HCT116 (cell line): Measurements from ENCODE around the gene TREML1. TPM values are rescaled to one million over a fixed set of nuclear protein-coding genes. Genes with fewer than 3 reads are reported as not detected.

Experiments
- ATAC-seq: fragments of 200-7000 bp; cut with Tn5 transposase; 2 replicates; pipeline ENCODE4 v1.9.1; 2020; ENCODE audit warnings: mild to moderate bottlenecking, moderate library complexity
- BruUV-seq: library from RNA; stranded (reverse); fragments of 400-500 nt; replicated peaks from 2 replicates; lab custom pipeline; 2021; lab: Mats Ljungman, UMichigan
- CTCF ChIA-PET: fragments of 300-600 bp; sonication (Branson Sonifier 250); formaldehyde crosslinking; loops from one replicate; lab custom pipeline; 2021; ENCODE audit warnings: antibody characterized with exemption; lab: Charles Lee
- POLR2A ChIA-PET: fragments of 300-600, 350-600 bp; sonication (Branson Sonifier 250); formaldehyde crosslinking; loops from one replicate; lab custom pipeline; 2021; ENCODE audit warnings: antibody characterized with exemption; lab: Charles Lee
- RAD21 ChIA-PET, 2 experiments: fragments of 300-600 bp; sonication (Branson Sonifier 250); formaldehyde crosslinking; loops; one replicate each; lab custom pipeline; 2023; ENCODE audit warnings: low total read pairs in 2 of 2; ENCODE audit not compliant: uncharacterized antibody in 2 of 2, unreplicated experiment in 2 of 2, low non-redundant PET in 1 of 2; lab: Charles Lee
- DNase-seq: peaks from one replicate; pipeline ENCODE4 v3.0.0-alpha.2; 2010; ENCODE audit warnings: low read depth, low spot score
- H2AFZ ChIP-seq: fragments of 200-600 bp; shearing (Covaris generic), sonication (generic); 2 replicates; pipeline ENCODE4 v1.6.1; 2017; ENCODE audit warnings: low read depth, mixed run types, mixed read lengths, antibody characterized with exemption, low read length; ENCODE audit not compliant: poor library complexity, severe bottlenecking
- H3K27ac ChIP-seq: 2 replicates; pipeline ENCODE4 v1.5.1; 2012; ENCODE audit warnings: low read depth, low read length
- H3K27me3 ChIP-seq: fragments of 200-600 bp; sonication (generic); 2 replicates; pipeline ENCODE4 v1.6.1; 2016; ENCODE audit warnings: mixed run types, low read length, mixed read lengths; ENCODE audit not compliant: insufficient read depth
- H3K36me3 ChIP-seq, 2 experiments: fragments of 200-500 bp in 1 of 2; fragments of 200-600 bp in 1 of 2; sonication (Bioruptor generic) in 1 of 2; sonication (generic) in 1 of 2; 2 replicates each; pipeline versions ENCODE4 v1.5.1 to v1.6.1; 2014 to 2016; ENCODE audit warnings: low read length in 2 of 2, inconsistent platforms in 1 of 2, mixed read lengths in 1 of 2, mixed run types in 1 of 2; ENCODE audit not compliant: insufficient read depth in 2 of 2, control insufficient read depth in 1 of 2
- H3K4me1 ChIP-seq, 2 experiments: fragments of 200-600 bp in 1 of 2; sonication (generic) in 1 of 2; 2 replicates each; pipeline versions ENCODE4 v1.5.1 to v1.6.1; 2012 to 2017; ENCODE audit warnings: low read length in 2 of 2, inconsistent platforms in 1 of 2, mild to moderate bottlenecking in 1 of 2, mixed read lengths in 1 of 2, mixed run types in 1 of 2, moderate library complexity in 1 of 2; ENCODE audit not compliant: insufficient read depth in 2 of 2, control insufficient read depth in 1 of 2
- H3K4me2 ChIP-seq: fragments of 200-600 bp; sonication (generic); 2 replicates; pipeline ENCODE4 v1.6.1; 2017; ENCODE audit warnings: mixed run types, low read length, mixed read lengths
- H3K4me3 ChIP-seq, 2 experiments: fragments of 200-600 bp in 1 of 2; sonication (generic) in 1 of 2; replicated peaks in 1 of 2; 2 replicates each; pipeline ENCODE4 v1.5.1; 2011 to 2016; ENCODE audit warnings: low read length in 2 of 2, control low read depth in 1 of 2, low read depth in 1 of 2, mild to moderate bottlenecking in 1 of 2, mixed read lengths in 1 of 2, mixed run types in 1 of 2
- H3K79me2 ChIP-seq: fragments of 200-600 bp; sonication (generic); 2 replicates; pipeline ENCODE4 v1.6.1; 2017; ENCODE audit warnings: mild to moderate bottlenecking, mixed run types, low read length, moderate library complexity, mixed read lengths; ENCODE audit not compliant: insufficient read depth
- H3K9ac ChIP-seq: fragments of 200-600 bp; sonication (generic); 2 replicates; pipeline ENCODE4 v1.6.1; 2016; ENCODE audit warnings: low read length, mixed read lengths
- H3K9me2 ChIP-seq: fragments of 200-600 bp; sonication (generic), shearing (Covaris generic); 2 replicates; pipeline ENCODE4 v1.6.1; 2017; ENCODE audit warnings: mixed run types, mild to moderate bottlenecking, moderate library complexity; ENCODE audit not compliant: insufficient read depth
- H3K9me3 ChIP-seq, 2 experiments: fragments of 200-500 bp in 1 of 2; fragments of 200-600 bp in 1 of 2; sonication (Bioruptor generic) in 1 of 2; sonication (generic) in 1 of 2; 2 replicates each; pipeline ENCODE4 v1.6.1; 2014 to 2017; ENCODE audit warnings: low read length in 2 of 2, mixed read lengths in 2 of 2, inconsistent platforms in 1 of 2, low read depth in 1 of 2, mild to moderate bottlenecking in 1 of 2, mixed run types in 1 of 2, moderate library complexity in 1 of 2; ENCODE audit not compliant: control insufficient read depth in 1 of 2, insufficient read depth in 1 of 2
- H4K20me1 ChIP-seq: fragments of 200-600 bp; sonication (generic), shearing (Covaris generic); 2 replicates; pipeline ENCODE4 v1.6.1; 2017; ENCODE audit warnings: mixed run types, mild to moderate bottlenecking, moderate library complexity; ENCODE audit not compliant: insufficient read depth
- EZH2 ChIP-seq: fragments of 200-600 bp; sonication (generic); IDR thresholded peaks from 2 replicates; pipeline ENCODE4 v1.6.1; 2017; ENCODE audit warnings: antibody characterized with exemption, mixed run types
- FOSL1 ChIP-seq: IDR thresholded peaks from 2 replicates; pipeline ENCODE4 v1.6.1; 2012; ENCODE audit warnings: low read depth
- POLR2A ChIP-seq: IDR thresholded peaks from 2 replicates; pipeline ENCODE4 v1.7.0; 2011; ENCODE audit warnings: borderline replicate concordance; ENCODE audit not compliant: insufficient read depth, insufficient read length; ENCODE audit errors: extremely low read depth
- POLR2AphosphoS5 ChIP-seq: IDR thresholded peaks from 2 replicates; pipeline ENCODE4 v1.6.1; 2011; ENCODE audit warnings: mild to moderate bottlenecking, low read depth, low read length, moderate library complexity
- RAD21 ChIP-seq: IDR thresholded peaks from 2 replicates; pipeline ENCODE4 v1.6.1; 2012; ENCODE audit warnings: low read depth, mild to moderate bottlenecking
- SIN3A ChIP-seq: IDR thresholded peaks from 2 replicates; pipeline ENCODE4 v1.6.1; 2012; ENCODE audit warnings: low read depth
- SRF ChIP-seq: IDR thresholded peaks from 2 replicates; pipeline ENCODE4 v1.6.1; 2012; ENCODE audit warnings: low read depth
- TCF7L2 ChIP-seq: IDR thresholded peaks from 2 replicates; pipeline ENCODE4 v1.7.0; 2011; ENCODE audit warnings: borderline replicate concordance, inconsistent platforms; ENCODE audit not compliant: insufficient read depth, insufficient read length; ENCODE audit errors: extremely low read depth
- YY1 ChIP-seq: IDR thresholded peaks from 2 replicates; pipeline ENCODE4 v1.6.1; 2011; ENCODE audit warnings: low read length, low read depth, moderate library complexity, mild to moderate bottlenecking; ENCODE audit not compliant: insufficient replicate concordance; ENCODE audit errors: extremely low read depth
- ZNF274 ChIP-seq: fragments of 200-500 bp; sonication (Bioruptor generic); IDR thresholded peaks from 2 replicates; pipeline ENCODE4 v1.6.1; 2014; ENCODE audit warnings: mild to moderate bottlenecking, low read depth, low read length, inconsistent platforms
- intact Hi-C: fragments of 100-400 bp; cut with micrococcal nuclease; formaldehyde crosslinking; loops from 2 replicates; pipeline ENCODE4 v1.10.0; 2022
- total RNA-seq: library from RNA; stranded (reverse); gene quantifications from one replicate; pipeline ENCODE4 v1.2.1, GENCODE V29; 2021; ENCODE audit not compliant: unreplicated experiment
- TF ChIP-seq, protein P1 (sequence below): IDR thresholded peaks from 2 replicates; pipeline ENCODE4 v1.6.1; 2012; ENCODE audit warnings: low read depth
- TF ChIP-seq, protein P2 (sequence below), 3 experiments: fragments of 200-600 bp in 1 of 3; sonication (generic) in 1 of 3; IDR thresholded peaks in 2 of 3; conservative IDR thresholded peaks in 1 of 3; 2 replicates each; pipeline ENCODE4 v1.5.1; 2012 to 2017; ENCODE audit warnings: low read depth in 2 of 3, low read length in 2 of 3, antibody characterized with exemption in 1 of 3, borderline replicate concordance in 1 of 3, control low read depth in 1 of 3, mild to moderate bottlenecking in 1 of 3, mixed read lengths in 1 of 3, mixed run types in 1 of 3, moderate library complexity in 1 of 3; ENCODE audit not compliant: insufficient read depth in 1 of 3
- TF ChIP-seq, protein P3 (sequence below): IDR thresholded peaks from 2 replicates; pipeline ENCODE4 v1.6.1; 2012

Gene TREML1
- total RNA-seq, 1 experiment from 2014 or later: not detected

DNA sequence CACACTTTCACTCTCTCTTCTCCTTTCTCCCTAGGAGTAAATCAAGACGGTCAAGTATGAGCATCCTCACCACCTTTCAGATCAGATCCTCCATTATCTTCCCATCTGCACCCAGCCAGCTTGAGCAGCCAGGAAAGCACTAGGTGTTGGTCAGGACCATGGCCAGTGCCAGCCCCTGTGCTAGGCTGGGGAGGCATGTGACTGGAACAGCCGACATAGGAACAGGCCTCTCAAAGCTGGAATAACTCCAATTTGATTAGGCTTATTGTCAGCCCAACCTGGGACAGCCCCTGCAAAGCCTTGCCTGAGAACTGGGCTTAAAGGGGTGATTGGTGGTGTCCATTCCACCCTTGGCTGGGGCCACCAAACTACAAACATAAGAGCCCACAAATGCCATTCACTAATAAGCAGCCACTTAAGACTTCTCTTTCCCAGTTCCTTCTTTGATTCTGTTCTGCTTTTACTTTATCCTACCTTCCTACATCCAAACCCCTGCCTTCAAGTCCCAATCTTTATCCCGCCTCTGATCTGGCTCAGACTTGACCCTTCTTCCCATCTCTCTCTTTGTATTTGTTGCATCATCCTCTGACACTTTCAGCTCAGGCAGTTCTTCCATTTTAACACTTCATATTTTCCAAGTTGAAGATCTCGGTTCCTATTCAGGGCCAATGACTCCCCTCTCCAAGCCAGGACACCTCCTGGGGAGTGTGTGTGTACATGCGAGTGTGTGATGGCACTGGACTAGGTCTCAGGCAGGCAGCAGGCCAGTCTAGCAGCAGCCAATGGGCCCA lies 13.2 kb upstream of the TREML1 start:
- no TSS peak for BruUV-seq
- ChIA-PET RAD21 (no interaction called here), CTCF (interaction anchor here (2.2 kb wide), 1 partner anchor 14 kb away, joined by 8 read pairs; no protein-coding TSS in a partner anchor), POLR2A (no interaction called here)
- Histone ChIP-seq H2AFZ (no peak overlapping the region), H3K36me3 (no peaks in the 10 kb centered on the region), H3K4me2 (no peak overlapping the region), H3K9ac (no peak overlapping the region), H3K4me1 (no peaks in the 10 kb centered on the region), H3K9me3 (no peaks in the 10 kb centered on the region), H3K27ac (no peak overlapping the region), H3K79me2 (no peaks in the 10 kb centered on the region), H4K20me1 (no peaks in the 10 kb centered on the region), H3K4me3 (no peak overlapping the region), H3K9me2 (no peaks in the 10 kb centered on the region), H3K27me3 (peaks cover 66% of the 10 kb centered on the region)
- TF ChIP-seq, protein P1, sequence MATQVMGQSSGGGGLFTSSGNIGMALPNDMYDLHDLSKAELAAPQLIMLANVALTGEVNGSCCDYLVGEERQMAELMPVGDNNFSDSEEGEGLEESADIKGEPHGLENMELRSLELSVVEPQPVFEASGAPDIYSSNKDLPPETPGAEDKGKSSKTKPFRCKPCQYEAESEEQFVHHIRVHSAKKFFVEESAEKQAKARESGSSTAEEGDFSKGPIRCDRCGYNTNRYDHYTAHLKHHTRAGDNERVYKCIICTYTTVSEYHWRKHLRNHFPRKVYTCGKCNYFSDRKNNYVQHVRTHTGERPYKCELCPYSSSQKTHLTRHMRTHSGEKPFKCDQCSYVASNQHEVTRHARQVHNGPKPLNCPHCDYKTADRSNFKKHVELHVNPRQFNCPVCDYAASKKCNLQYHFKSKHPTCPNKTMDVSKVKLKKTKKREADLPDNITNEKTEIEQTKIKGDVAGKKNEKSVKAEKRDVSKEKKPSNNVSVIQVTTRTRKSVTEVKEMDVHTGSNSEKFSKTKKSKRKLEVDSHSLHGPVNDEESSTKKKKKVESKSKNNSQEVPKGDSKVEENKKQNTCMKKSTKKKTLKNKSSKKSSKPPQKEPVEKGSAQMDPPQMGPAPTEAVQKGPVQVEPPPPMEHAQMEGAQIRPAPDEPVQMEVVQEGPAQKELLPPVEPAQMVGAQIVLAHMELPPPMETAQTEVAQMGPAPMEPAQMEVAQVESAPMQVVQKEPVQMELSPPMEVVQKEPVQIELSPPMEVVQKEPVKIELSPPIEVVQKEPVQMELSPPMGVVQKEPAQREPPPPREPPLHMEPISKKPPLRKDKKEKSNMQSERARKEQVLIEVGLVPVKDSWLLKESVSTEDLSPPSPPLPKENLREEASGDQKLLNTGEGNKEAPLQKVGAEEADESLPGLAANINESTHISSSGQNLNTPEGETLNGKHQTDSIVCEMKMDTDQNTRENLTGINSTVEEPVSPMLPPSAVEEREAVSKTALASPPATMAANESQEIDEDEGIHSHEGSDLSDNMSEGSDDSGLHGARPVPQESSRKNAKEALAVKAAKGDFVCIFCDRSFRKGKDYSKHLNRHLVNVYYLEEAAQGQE: peak; percentile 82
- TF ChIP-seq POLR2A: no peak
- DNase-seq: no peak
- peak; percentile 42; the same call in 1 of the 2 replicates for ATAC-seq
- intact Hi-C loops: no loop called here

DNA sequence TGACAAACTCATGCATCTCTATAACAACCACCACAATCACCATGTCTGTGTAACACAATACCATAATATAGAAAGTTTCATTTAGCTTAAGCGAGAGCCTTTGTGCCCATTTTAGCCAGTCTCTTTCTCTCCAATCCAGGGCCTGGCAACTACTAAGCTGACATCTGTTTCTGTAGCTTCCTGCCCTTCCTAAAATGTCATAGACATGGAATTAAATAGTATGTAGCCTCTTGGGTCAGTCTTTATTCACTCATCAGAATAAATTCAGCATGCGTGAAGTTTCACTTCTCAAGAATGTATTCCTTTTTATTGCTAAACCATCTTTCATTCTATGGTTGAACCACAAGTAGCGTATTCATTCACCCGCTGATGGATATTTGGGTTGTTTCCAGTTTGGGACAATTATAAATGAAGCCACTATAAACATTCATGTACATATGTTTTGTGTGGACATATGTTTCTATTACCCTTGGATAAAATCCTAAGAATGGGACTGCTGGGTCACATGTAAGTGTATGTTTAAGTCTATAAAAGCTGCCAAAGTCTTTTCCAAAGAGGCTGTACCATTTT lies 10.5 kb upstream of the TREML1 start:
- Histone ChIP-seq H3K27ac (no peak overlapping the region), H3K79me2 (no peaks in the 10 kb centered on the region), H2AFZ (no peak overlapping the region), H3K9ac (no peak overlapping the region), H3K27me3 (peaks cover 52% of the 10 kb centered on the region), H3K4me2 (no peak overlapping the region), H3K36me3 (no peaks in the 10 kb centered on the region), H3K9me2 (no peaks in the 10 kb centered on the region), H3K9me3 (no peaks in the 10 kb centered on the region), H3K4me3 (no peak overlapping the region), H4K20me1 (no peaks in the 10 kb centered on the region), H3K4me1 (no peaks in the 10 kb centered on the region)
- BruUV-seq: no TSS peak
- POLR2A ChIA-PET: no interaction called here
- RAD21 ChIA-PET: no interaction called here
- intact Hi-C loops: no loop called here
- DNase-seq (no peak), ATAC-seq (no peak)
- no peak for TF ChIP-seq POLR2AphosphoS5
- no peak for TF ChIP-seq YY1
- TF ChIP-seq RAD21: no peak
- TF ChIP-seq TCF7L2: no peak
- TF ChIP-seq ZNF274: no peak
- no peak for TF ChIP-seq EZH2
- no peak for TF ChIP-seq SRF
- TF ChIP-seq, protein P2, sequence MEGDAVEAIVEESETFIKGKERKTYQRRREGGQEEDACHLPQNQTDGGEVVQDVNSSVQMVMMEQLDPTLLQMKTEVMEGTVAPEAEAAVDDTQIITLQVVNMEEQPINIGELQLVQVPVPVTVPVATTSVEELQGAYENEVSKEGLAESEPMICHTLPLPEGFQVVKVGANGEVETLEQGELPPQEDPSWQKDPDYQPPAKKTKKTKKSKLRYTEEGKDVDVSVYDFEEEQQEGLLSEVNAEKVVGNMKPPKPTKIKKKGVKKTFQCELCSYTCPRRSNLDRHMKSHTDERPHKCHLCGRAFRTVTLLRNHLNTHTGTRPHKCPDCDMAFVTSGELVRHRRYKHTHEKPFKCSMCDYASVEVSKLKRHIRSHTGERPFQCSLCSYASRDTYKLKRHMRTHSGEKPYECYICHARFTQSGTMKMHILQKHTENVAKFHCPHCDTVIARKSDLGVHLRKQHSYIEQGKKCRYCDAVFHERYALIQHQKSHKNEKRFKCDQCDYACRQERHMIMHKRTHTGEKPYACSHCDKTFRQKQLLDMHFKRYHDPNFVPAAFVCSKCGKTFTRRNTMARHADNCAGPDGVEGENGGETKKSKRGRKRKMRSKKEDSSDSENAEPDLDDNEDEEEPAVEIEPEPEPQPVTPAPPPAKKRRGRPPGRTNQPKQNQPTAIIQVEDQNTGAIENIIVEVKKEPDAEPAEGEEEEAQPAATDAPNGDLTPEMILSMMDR (IDR thresholded peaks at IDR 0.05 in 2 of 3, conservative IDR thresholded peaks at IDR 0.05 in 1 of 3; ENCODE audit: borderline replicate concordance in 1 of 3, insufficient read depth in 1 of 3, low read depth in 2 of 3, low read length in 2 of 3): no peak
- TF ChIP-seq SIN3A: no peak
- no peak for TF ChIP-seq FOSL1
- TF ChIP-seq, protein P3, sequence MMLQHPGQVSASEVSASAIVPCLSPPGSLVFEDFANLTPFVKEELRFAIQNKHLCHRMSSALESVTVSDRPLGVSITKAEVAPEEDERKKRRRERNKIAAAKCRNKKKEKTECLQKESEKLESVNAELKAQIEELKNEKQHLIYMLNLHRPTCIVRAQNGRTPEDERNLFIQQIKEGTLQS: no peak
- CTCF ChIA-PET: no interaction called here
